Coronary artery (tissue), 2 donors: Measurements from ENCODE around the gene RNU6-9.

Source experiments
- DNase-seq: peaks from one replicate; pipeline ENCODE4 v3.0.0-alpha.2; 2017; ENCODE audit warnings: low spot score
- H3K27ac ChIP-seq, 2 donors: fragments of 200-600 bp; sonication (generic); one replicate each; pipeline ENCODE4 v1.5.1; 2016 to 2019
- H3K4me3 ChIP-seq: fragments of 200-600 bp; sonication (generic); 2 replicates; pipeline ENCODE4 v1.5.1; 2016; ENCODE audit warnings: mild to moderate bottlenecking, moderate library complexity
- CTCF ChIP-seq: fragments of 200-600 bp; sonication (generic); IDR thresholded peaks from one replicate; pipeline ENCODE4 v1.5.1; 2019; ENCODE audit warnings: antibody characterized with exemption

RNU6-9 gene

GRCh38 chr19:897442-898039 is 4.3 kb downstream of the RNU6-9 start:
- Histone ChIP-seq H3K4me3 (no peak overlapping the region), H3K27ac (no peak overlapping the region)
- DNase-seq = no peak
- TF ChIP-seq CTCF = no peak

- Histone ChIP-seq H3K27ac (no peak overlapping the region), H3K4me3 (no peak overlapping the region)
- no peak for DNase-seq
- no peak for TF ChIP-seq CTCF
Observed at GRCh38 chr19:898663-899062, 5.4 kb downstream of the RNU6-9 start.

- H3K4me3 ChIP-seq = no peak overlapping the region
- TF ChIP-seq CTCF = no peak
- no peak overlapping the region for H3K27ac ChIP-seq
- no peak for DNase-seq
Observed at GRCh38 chr19:899336-900042, 6.2 kb downstream of the RNU6-9 start.

- Histone ChIP-seq H3K27ac (no peak overlapping the region), H3K4me3 (no peak overlapping the region)
- TF ChIP-seq CTCF = no peak
- DNase-seq = no peak
Observed at GRCh38 chr19:900043-900301, 6.7 kb downstream of the RNU6-9 start.

GRCh38 chr19:900302-901111 is 7.2 kb downstream of the RNU6-9 start:
- H3K4me3 ChIP-seq = no peak overlapping the region
- no peak for TF ChIP-seq CTCF
- no peak overlapping the region for H3K27ac ChIP-seq
- no peak for DNase-seq

- no peak for DNase-seq
- Histone ChIP-seq H3K27ac (no peak overlapping the region), H3K4me3 (no peak overlapping the region)
- no peak for TF ChIP-seq CTCF
Observed at GRCh38 chr19:901216-902092, 8.2 kb downstream of the RNU6-9 start.
